ENCODE measurements around the gene KRTAP12-3.
"Not testable (repeated sequence)": the region's sequence is repeated elsewhere in the genome, so short reads cannot be mapped to it uniquely, and the experiment has no call there.

The KRTAP12-3 gene

GRCh38 chr21:44650265-44650972 lies 7.3 kb upstream of the KRTAP12-3 start:
- H3K4me3 ChIP-seq (ENCODE audit: low read depth, low read length), result no peak overlapping the region

GRCh38 chr21:44650973-44651675 lies 6.6 kb upstream of the KRTAP12-3 start:
- H3K4me3 ChIP-seq (ENCODE audit: low read depth, low read length), result no peak overlapping the region

- H3K4me3 ChIP-seq (ENCODE audit: low read depth, low read length), result no peak overlapping the region
Measured at GRCh38 chr21:44653123-44653522, 4.6 kb upstream of the KRTAP12-3 start.

- H3K4me3 ChIP-seq (ENCODE audit: low read depth, low read length), result no peak overlapping the region
Measured at GRCh38 chr21:44653656-44654575, 3.8 kb upstream of the KRTAP12-3 start.

GRCh38 chr21:44654576-44655175 lies 3.1 kb upstream of the KRTAP12-3 start, which contains the start of gene KRTAP12-4:
TSS of gene KRTAP12-4 (minus strand) at chr21:44654659. CDS start at chr21:44654614, 45 bp downstream.
- no peak within 1 kb of the TSS for H3K4me3 ChIP-seq (ENCODE audit: low read depth, low read length)

- no peak overlapping the region for H3K4me3 ChIP-seq (ENCODE audit: low read depth, low read length)
Measured at GRCh38 chr21:44656868-44657267, 864 bp upstream of the KRTAP12-3 start.

GRCh38 chr21:44658541-44658910 lies 794 bp downstream of the KRTAP12-3 start:
- H3K4me3 ChIP-seq (ENCODE audit: low read depth, low read length), result no peak overlapping the region

- no peak overlapping the region for H3K4me3 ChIP-seq (ENCODE audit: low read depth, low read length)
Measured at GRCh38 chr21:44658913-44659595, 1.3 kb downstream of the KRTAP12-3 start.

- not testable (repeated sequence) for H3K4me3 ChIP-seq (ENCODE audit: low read depth, low read length)
Measured at GRCh38 chr21:44661567-44661966, 3.8 kb downstream of the KRTAP12-3 start.

- H3K4me3 ChIP-seq (ENCODE audit: low read depth, low read length), result no peak overlapping the region
Measured at GRCh38 chr21:44664691-44665090, 7.0 kb downstream of the KRTAP12-3 start.

GRCh38 chr21:44666401-44667320 lies 8.9 kb downstream of the KRTAP12-3 start, which contains the start of gene KRTAP12-2:
TSS of gene KRTAP12-2 (minus strand) at chr21:44666927. CDS start at chr21:44666886, 41 bp downstream.
- no peak within 1 kb of the TSS for H3K4me3 ChIP-seq (ENCODE audit: low read depth, low read length)

- H3K4me3 ChIP-seq (ENCODE audit: low read depth, low read length), result no peak overlapping the region
Measured at GRCh38 chr21:44667612-44668011, 9.9 kb downstream of the KRTAP12-3 start.

GRCh38 chr21:44670642-44671432 lies 13.1 kb downstream of the KRTAP12-3 start:
- H3K4me3 ChIP-seq (ENCODE audit: low read depth, low read length), result no peak overlapping the region

GRCh38 chr21:44671911-44672310 lies 14.2 kb downstream of the KRTAP12-3 start:
- H3K4me3 ChIP-seq (ENCODE audit: low read depth, low read length), result no peak overlapping the region

GRCh38 chr21:44677881-44678280 lies 20.1 kb downstream of the KRTAP12-3 start:
- H3K4me3 ChIP-seq (ENCODE audit: low read depth, low read length), result no peak overlapping the region

GRCh38 chr21:44681152-44681551 lies 23.4 kb downstream of the KRTAP12-3 start:
- no peak overlapping the region for H3K4me3 ChIP-seq (ENCODE audit: low read depth, low read length)

GRCh38 chr21:44681861-44682579 lies 24.3 kb downstream of the KRTAP12-3 start, which contains the start of gene KRTAP12-1:
TSS of gene KRTAP12-1 (minus strand) at chr21:44682163. CDS start at chr21:44682123, 40 bp downstream.
- H3K4me3 ChIP-seq (ENCODE audit: low read depth, low read length), result no peak within 1 kb of the TSS
